ENCODE results near the gene RAB21.

RAB21 gene

DNA sequence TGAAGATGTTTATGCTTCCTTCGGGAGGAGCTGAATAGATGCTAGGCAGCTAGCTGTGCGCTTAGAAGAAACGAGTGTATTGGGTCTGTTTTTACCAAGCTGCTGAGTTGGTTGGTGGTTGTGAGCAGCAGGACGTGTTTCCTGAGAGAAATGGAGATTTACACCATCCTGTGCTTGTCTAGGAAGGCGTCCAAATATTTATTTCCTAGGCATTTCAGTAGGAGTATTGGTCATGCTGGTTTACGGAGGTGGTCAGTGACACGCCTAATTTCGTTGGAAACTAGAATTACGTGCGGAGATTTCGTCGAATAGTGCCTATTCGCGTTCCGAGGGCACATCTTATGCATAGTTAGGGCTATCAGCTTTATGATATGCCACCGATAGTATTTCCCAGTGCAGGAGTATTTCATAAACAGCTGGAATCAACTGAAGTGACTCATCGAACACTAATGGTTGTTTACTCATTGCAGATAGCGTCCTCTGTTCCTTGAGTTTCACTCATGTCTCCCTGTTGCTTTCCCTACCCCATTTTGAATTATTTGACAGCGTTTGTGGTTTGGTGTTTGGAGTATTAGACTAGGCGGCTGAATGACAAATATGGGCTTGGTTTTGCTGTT lies 85.7 kb downstream of the RAB21 start:
- peak; percentile 25 for DNase-seq (ENCODE audit: low read depth)

DNA sequence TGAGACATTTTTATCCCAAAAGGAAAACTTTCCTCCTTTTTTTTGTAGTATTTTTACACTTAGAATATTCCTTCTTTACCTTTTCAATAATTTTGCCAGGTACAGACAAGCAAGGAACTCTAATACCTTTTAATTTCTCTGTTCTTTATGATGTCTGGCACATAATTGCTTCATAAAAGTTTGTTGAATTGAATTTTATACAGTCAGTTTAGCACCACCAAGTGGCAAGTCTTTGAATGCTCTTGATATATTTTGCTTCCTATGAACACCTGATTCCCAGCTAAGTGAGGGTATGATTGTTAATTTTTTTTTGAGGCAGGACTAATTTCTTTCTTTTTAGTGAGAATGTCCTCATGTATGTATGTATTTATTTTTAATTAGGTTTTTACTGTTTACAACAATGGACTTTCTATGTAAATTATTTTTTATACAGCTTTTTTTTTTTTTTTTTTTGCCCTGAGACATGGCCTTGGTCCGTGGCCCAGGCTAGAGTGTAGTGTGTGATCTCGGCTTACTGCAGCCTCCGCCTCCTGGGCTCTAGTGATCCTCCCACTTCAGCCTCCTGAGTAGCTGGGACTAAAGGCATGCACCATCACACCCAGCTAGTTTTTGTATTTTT lies 91.8 kb downstream of the RAB21 start:
- H3K4me3 ChIP-seq (ENCODE audit: control insufficient read depth, low read depth, low read length): no peak overlapping the region
- TF ChIP-seq, protein P1, sequence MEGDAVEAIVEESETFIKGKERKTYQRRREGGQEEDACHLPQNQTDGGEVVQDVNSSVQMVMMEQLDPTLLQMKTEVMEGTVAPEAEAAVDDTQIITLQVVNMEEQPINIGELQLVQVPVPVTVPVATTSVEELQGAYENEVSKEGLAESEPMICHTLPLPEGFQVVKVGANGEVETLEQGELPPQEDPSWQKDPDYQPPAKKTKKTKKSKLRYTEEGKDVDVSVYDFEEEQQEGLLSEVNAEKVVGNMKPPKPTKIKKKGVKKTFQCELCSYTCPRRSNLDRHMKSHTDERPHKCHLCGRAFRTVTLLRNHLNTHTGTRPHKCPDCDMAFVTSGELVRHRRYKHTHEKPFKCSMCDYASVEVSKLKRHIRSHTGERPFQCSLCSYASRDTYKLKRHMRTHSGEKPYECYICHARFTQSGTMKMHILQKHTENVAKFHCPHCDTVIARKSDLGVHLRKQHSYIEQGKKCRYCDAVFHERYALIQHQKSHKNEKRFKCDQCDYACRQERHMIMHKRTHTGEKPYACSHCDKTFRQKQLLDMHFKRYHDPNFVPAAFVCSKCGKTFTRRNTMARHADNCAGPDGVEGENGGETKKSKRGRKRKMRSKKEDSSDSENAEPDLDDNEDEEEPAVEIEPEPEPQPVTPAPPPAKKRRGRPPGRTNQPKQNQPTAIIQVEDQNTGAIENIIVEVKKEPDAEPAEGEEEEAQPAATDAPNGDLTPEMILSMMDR (IDR thresholded peaks at IDR 0.05; ENCODE audit: control insufficient read depth, insufficient read depth, low read depth, low read length, missing control alignments): peak; percentile 50
- DNase-seq (ENCODE audit: low read depth): no peak

More for the DNA sequence above, 85.7 kb downstream of the RAB21 start:
- TF ChIP-seq, protein P1 (IDR thresholded peaks at IDR 0.05; ENCODE audit: control insufficient read depth, insufficient read depth, low read depth, low read length, missing control alignments): no peak
- peak overlapping the region; percentile 90 for H3K4me3 ChIP-seq (ENCODE audit: control insufficient read depth, low read depth, low read length)

DNA sequence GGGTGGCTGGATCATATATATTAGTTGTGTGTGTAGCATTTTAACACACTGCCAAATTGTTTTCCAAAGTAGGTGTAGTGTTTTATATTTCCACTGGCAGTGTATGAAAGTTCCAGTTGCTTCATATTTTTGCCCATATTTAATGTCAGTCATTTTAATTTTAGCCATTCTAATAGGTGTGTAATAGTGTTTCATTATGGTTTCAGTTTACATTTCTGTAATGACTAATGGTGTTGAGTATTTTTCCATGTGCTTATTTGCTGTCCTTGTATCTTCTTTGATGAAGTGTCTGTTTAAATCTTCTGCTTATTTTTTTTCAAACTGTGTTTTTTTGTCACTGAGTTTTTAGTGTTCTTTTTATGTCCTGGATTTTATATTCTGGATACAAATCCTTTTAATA lies 93.5 kb downstream of the RAB21 start:
- H3K4me3 ChIP-seq (ENCODE audit: control insufficient read depth, low read depth, low read length): no peak overlapping the region
- no peak for DNase-seq (ENCODE audit: low read depth)
- TF ChIP-seq, protein P1 (IDR thresholded peaks at IDR 0.05; ENCODE audit: control insufficient read depth, insufficient read depth, low read depth, low read length, missing control alignments): no peak

DNA sequence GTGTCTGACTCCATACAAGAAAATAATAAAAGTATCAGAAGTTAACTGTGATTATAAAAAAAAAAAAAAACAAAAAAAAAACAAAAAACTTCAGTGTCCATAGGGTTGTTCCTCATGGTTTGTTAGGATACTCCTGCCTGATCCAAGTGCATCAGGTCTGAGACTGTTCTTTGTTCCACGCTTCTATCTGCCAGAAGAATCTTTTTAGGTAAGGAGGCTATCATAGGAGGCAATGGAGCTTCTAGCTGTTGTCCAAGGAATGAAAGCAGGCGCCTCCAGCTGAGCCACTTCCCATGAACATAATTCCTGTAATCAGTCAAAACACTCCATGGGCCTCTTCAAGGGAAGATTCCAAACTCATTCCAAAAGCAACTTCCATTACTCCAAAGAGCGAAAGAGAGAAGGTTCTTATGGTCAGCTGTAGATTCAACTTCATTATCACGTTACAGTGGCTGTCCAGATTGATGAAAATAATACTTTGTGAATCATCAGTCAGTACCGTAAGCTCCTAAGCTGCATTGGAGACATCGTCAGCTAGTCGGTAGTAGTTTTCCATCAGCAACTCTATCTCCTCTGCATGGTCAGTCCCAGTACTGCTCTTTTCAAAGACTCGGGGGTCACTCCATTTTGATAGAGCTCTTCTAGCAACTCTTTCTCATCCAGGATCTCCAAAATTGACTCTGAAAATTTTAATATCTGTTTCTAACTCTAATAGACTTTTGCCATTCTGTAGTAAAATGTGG lies 94.6 kb downstream of the RAB21 start:
- TF ChIP-seq, protein P1 (IDR thresholded peaks at IDR 0.05; ENCODE audit: control insufficient read depth, insufficient read depth, low read depth, low read length, missing control alignments): no peak
- DNase-seq (ENCODE audit: low read depth): no peak
- H3K4me3 ChIP-seq (ENCODE audit: control insufficient read depth, low read depth, low read length): no peak overlapping the region
